ENCODE measurements around the gene SEMA6D. TPM values are rescaled to one million over a fixed set of nuclear protein-coding genes. Genes with fewer than 3 reads are reported as not detected.
A peak's percentile ranks its signal among the peaks of the same experiment; 100 is the strongest.

The SEMA6D gene
- total and polyA plus RNA-seq, 2 donors (not counting 1 experiment from before 2014, with no cell fraction given) = 2.4 to 13.4 TPM

GRCh38 chr15:47744973-47745372 is 27.7 kb downstream of the SEMA6D start:
- no peak overlapping the region for H3K9ac ChIP-seq (ENCODE audit: insufficient read depth, low read length)
- no peak overlapping the region for H3K27ac ChIP-seq (ENCODE audit: insufficient read depth, low read length)
- H4K20me1 ChIP-seq (ENCODE audit: control insufficient read depth, extremely low read depth, insufficient read depth, low read length) = no peaks in the 10 kb centered on the region
- H3K4me2 ChIP-seq (ENCODE audit: extremely low read depth, insufficient read depth, low read length) = no peak overlapping the region
- H3K4me3 ChIP-seq (replicated peaks in 1 of 4; ENCODE audit: control extremely low read depth in 1 of 4, insufficient read depth in 1 of 4, low read depth in 3 of 4, low read length in 4 of 4) = no peak overlapping the region
- H3K79me2 ChIP-seq (ENCODE audit: control insufficient read depth, insufficient read depth, low read length) = no peaks in the 10 kb centered on the region
- H3K36me3 ChIP-seq (ENCODE audit: control insufficient read depth, insufficient read depth, low read length) = no peaks in the 10 kb centered on the region
- TF ChIP-seq EZH2 (IDR thresholded peaks at IDR 0.05; ENCODE audit: low read length, missing control alignments) (no peak), CTCF (conservative IDR thresholded peaks at IDR 0.05 in 1 of 2, IDR thresholded peaks at IDR 0.05 in 1 of 2; ENCODE audit: low read depth in 1 of 2, low read length in 2 of 2) (no peak)
- H3K27me3 ChIP-seq (ENCODE audit: control insufficient read depth, insufficient read depth, low read length) = no peaks in the 10 kb centered on the region
- H3K4me1 ChIP-seq (ENCODE audit: control insufficient read depth, extremely low read depth, insufficient read depth, low read length) = peaks cover 4% of the 10 kb centered on the region
- no peak for DNase-seq (ENCODE audit: low read depth in 2 of 2)
- no peak overlapping the region for H2AFZ ChIP-seq (ENCODE audit: low read length)
- H3K9me3 ChIP-seq (ENCODE audit: control insufficient read depth, insufficient read depth, low read depth, low read length) = no peaks in the 10 kb centered on the region

- Histone ChIP-seq H3K36me3 (ENCODE audit: control insufficient read depth, insufficient read depth, low read length) (no peaks in the 10 kb centered on the region), H3K27ac (ENCODE audit: insufficient read depth, low read length) (no peak overlapping the region)
- TF ChIP-seq EZH2 (IDR thresholded peaks at IDR 0.05; ENCODE audit: low read length, missing control alignments) = no peak
- TF ChIP-seq CTCF (conservative IDR thresholded peaks at IDR 0.05 in 1 of 2, IDR thresholded peaks at IDR 0.05 in 1 of 2; ENCODE audit: low read depth in 1 of 2, low read length in 2 of 2) = no peak
These were observed 29.2 kb downstream of the SEMA6D start for GRCh38 chr15:47746516-47746915.

GRCh38 chr15:47750030-47750739 is 32.9 kb downstream of the SEMA6D start:
- Histone ChIP-seq H3K4me2 (ENCODE audit: extremely low read depth, insufficient read depth, low read length) (peak overlapping the region; percentile 66), H3K4me1 (ENCODE audit: control insufficient read depth, extremely low read depth, insufficient read depth, low read length) (peaks cover 15% of the 10 kb centered on the region), H3K27ac (ENCODE audit: insufficient read depth, low read length) (peak overlapping the region; percentile 68), H2AFZ (ENCODE audit: low read length) (peak overlapping the region; percentile 65), H3K4me3 (replicated peaks in 1 of 4; ENCODE audit: control extremely low read depth in 1 of 4, insufficient read depth in 1 of 4, low read depth in 3 of 4, low read length in 4 of 4) (no peak overlapping the region), H3K36me3 (ENCODE audit: control insufficient read depth, insufficient read depth, low read length) (no peaks in the 10 kb centered on the region), H4K20me1 (ENCODE audit: control insufficient read depth, extremely low read depth, insufficient read depth, low read length) (no peaks in the 10 kb centered on the region), H3K27me3 (ENCODE audit: control insufficient read depth, insufficient read depth, low read length) (no peaks in the 10 kb centered on the region), H3K79me2 (ENCODE audit: control insufficient read depth, insufficient read depth, low read length) (no peaks in the 10 kb centered on the region), H3K9me3 (ENCODE audit: control insufficient read depth, insufficient read depth, low read depth, low read length) (no peaks in the 10 kb centered on the region), H3K9ac (ENCODE audit: insufficient read depth, low read length) (no peak overlapping the region)
- peak; percentile 70 to 87 for DNase-seq (ENCODE audit: low read depth in 2 of 2)
- no peak for TF ChIP-seq CTCF (conservative IDR thresholded peaks at IDR 0.05 in 1 of 2, IDR thresholded peaks at IDR 0.05 in 1 of 2; ENCODE audit: low read depth in 1 of 2, low read length in 2 of 2)
- TF ChIP-seq EZH2 (IDR thresholded peaks at IDR 0.05; ENCODE audit: low read length, missing control alignments) = no peak

More at GRCh38 chr15:47746516-47746915, 29.2 kb downstream of the SEMA6D start:
- no peak overlapping the region for H3K4me2 ChIP-seq (ENCODE audit: extremely low read depth, insufficient read depth, low read length)
- H3K4me1 ChIP-seq (ENCODE audit: control insufficient read depth, extremely low read depth, insufficient read depth, low read length) = peaks cover 15% of the 10 kb centered on the region
- H2AFZ ChIP-seq (ENCODE audit: low read length) = no peak overlapping the region
- H3K27me3 ChIP-seq (ENCODE audit: control insufficient read depth, insufficient read depth, low read length) = no peaks in the 10 kb centered on the region
- no peaks in the 10 kb centered on the region for H4K20me1 ChIP-seq (ENCODE audit: control insufficient read depth, extremely low read depth, insufficient read depth, low read length)
- no peak overlapping the region for H3K9ac ChIP-seq (ENCODE audit: insufficient read depth, low read length)
- no peaks in the 10 kb centered on the region for H3K79me2 ChIP-seq (ENCODE audit: control insufficient read depth, insufficient read depth, low read length)
- no peaks in the 10 kb centered on the region for H3K9me3 ChIP-seq (ENCODE audit: control insufficient read depth, insufficient read depth, low read depth, low read length)
- DNase-seq (ENCODE audit: low read depth in 2 of 2) = no peak
- H3K4me3 ChIP-seq (replicated peaks in 1 of 4; ENCODE audit: control extremely low read depth in 1 of 4, insufficient read depth in 1 of 4, low read depth in 3 of 4, low read length in 4 of 4) = no peak overlapping the region
